GM12891 (cell line): Measurements from ENCODE around the gene DCUN1D3.

ENCODE experiments used
- POLR2A ChIP-seq: IDR thresholded peaks from 2 replicates; pipeline ENCODE4 v1.6.1; 2011; ENCODE audit warnings: low read depth, low read length, control low read depth
- POLR2AphosphoS5 ChIP-seq: IDR thresholded peaks from 2 replicates; pipeline ENCODE4 v1.6.1; 2011; ENCODE audit warnings: low read depth, low read length, control low read depth
- POU2F2 ChIP-seq: IDR thresholded peaks from 2 replicates; pipeline ENCODE4 v1.6.1; 2011; ENCODE audit warnings: low read depth, mild to moderate bottlenecking, control low read depth, low read length, moderate library complexity
- SPI1 ChIP-seq: IDR thresholded peaks from 2 replicates; pipeline ENCODE4 v1.6.1; 2011; ENCODE audit warnings: low read depth, low read length, control low read depth
- TAF1 ChIP-seq: IDR thresholded peaks from 2 replicates; pipeline ENCODE4 v1.6.1; 2011; ENCODE audit warnings: low read depth, low read length, control low read depth

DNA sequence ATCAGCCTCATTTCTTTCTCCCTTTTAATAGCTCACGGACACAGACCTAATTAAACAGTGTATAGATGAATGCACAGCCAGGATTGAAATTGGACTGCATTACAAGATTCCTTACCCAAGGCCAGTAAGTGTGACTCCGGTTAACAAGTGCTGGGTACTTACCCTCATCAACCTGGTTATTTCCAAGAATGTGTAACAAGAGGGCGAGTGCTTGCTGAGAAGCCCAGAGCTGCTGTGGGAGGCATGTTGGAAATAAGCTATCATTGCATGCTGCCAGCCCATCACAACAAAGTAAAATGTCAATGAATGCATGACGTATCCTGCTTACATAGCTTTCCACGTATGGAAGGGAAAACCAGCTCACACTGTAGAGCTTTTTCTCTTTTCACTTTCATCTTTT is 19.9 kb upstream of the DCUN1D3 start:
- TF ChIP-seq POLR2AphosphoS5 (no peak), POLR2A (no peak), TAF1 (no peak), POU2F2 (no peak), SPI1 (no peak)
